Measurements from ENCODE around the gene TRIB2.

Gene TRIB2

GRCh38 chr2:12787891-12788801 lies 71.4 kb downstream of the TRIB2 start:
- DNase-seq, result no peak

DNA sequence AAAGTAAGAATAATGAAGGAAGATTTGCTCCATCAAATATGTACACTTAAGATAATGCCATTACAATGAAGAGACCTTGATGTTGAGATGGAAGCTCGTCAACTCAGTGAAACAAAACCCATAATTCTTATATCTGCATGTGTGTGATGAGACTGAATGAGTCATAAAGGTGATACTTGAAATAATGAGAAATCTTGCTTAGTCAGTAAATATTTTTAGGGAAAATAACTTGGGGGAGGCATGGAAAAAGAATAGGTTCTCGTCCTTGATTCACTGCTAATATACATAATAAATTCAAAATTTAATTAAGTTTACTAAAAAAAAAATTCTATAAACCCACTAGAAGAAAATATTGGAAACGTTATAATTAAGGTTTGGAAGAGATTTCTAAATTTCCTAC lies 75.2 kb downstream of the TRIB2 start:
- no peak for DNase-seq

All from stimulated activated CD8-positive, alpha-beta memory T cell treated with anti-CD3 and anti-CD28 coated beads, Interleukin-4, amount 100 ng/mL, for 48 hours (primary cell).